GM12801 (cell line): ENCODE results near the gene AOPEP.

ENCODE experiments used
- TF ChIP-seq, protein P1 (sequence below): IDR thresholded peaks from one replicate; pipeline ENCODE4 v1.5.1; 2011; ENCODE audit warnings: control low read depth; ENCODE audit not compliant: insufficient read length; ENCODE audit errors: extremely low read depth

The AOPEP gene

DNA sequence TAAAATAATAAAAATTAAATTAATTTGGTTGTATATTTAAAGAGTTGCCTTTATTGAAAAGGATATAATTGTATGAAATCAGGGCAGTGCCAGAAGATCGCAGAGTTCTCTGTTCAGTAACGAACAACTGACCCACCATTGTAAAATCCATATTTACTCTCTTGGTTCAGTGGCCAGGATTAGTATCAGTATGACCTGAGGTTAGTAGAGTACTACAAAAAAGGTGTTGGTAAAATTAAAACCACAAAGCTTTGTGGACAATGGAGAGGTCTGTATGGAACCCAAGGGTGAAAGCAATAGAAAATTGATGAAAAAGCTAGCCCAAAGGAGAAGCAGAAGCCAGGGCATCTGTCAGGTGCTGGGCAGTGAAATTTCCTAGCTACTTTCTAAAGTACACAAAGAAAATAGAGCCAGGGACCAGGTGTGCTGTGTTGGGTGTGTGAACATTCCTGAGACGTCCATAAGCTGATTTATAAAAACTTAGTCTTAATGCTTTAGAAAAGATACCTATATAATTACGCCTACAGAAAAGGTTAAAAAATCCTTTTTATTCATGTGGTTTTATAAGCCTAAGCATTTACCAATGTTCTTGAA, 159.5 kb downstream of the AOPEP start:
- TF ChIP-seq, protein P1, sequence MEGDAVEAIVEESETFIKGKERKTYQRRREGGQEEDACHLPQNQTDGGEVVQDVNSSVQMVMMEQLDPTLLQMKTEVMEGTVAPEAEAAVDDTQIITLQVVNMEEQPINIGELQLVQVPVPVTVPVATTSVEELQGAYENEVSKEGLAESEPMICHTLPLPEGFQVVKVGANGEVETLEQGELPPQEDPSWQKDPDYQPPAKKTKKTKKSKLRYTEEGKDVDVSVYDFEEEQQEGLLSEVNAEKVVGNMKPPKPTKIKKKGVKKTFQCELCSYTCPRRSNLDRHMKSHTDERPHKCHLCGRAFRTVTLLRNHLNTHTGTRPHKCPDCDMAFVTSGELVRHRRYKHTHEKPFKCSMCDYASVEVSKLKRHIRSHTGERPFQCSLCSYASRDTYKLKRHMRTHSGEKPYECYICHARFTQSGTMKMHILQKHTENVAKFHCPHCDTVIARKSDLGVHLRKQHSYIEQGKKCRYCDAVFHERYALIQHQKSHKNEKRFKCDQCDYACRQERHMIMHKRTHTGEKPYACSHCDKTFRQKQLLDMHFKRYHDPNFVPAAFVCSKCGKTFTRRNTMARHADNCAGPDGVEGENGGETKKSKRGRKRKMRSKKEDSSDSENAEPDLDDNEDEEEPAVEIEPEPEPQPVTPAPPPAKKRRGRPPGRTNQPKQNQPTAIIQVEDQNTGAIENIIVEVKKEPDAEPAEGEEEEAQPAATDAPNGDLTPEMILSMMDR: no peak

DNA sequence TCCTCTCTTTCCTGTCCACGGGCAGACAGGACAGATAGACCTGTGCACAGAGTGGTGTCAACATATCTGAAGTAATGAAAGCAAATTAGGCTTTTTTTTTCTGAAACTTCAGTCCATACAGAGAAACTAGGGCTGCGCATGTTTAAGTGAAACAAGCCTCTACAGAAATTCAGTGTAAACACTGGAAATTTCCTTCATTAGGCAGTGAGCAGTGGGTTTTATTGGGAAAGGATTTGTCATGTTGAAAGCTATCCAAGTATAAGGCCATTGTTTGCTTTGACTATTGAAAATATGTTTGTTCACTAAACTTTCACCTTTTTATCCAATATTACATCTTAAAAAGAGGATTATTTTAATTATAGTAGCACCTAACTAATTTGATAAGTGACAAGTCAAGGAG, 161.2 kb downstream of the AOPEP start:
- TF ChIP-seq, protein P1: no peak

DNA sequence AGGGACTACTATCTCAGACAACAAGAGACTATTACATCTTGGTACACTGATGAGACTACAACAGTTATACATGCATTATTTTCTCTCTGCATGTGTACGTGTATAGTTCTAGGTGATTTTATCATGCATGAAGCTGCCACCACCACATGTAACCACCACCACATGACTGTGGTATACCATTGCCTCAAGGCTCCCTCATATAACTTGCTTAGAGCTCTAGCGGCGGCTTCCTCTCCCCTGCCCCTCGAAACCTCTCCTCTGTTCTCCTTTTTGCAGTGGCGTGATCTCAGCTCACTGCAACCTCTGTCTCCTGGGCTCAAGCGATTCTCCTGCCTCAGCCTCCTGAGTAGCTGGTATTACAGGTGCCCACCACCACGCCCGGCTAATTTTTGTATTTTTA, 162.3 kb downstream of the AOPEP start:
- TF ChIP-seq, protein P1: no peak

DNA sequence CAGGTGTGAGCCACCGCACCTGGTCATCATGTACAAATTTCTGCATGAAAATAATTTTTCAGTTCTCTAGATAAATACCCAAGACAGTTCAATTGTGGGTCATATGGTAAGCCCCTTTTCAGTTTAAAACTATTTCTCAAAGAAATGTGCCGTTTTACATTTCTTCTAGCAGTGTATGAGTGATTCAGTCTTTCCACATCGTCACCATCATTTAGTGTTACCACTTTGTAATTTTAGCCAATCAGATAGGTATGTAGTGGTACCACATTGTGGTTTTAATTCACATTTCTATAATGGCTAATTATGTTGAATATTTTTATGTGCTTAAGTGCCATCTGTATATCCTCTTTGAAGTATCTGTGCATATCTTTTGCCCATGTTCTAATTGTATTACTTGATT, 163.1 kb downstream of the AOPEP start:
- TF ChIP-seq, protein P1: no peak

DNA sequence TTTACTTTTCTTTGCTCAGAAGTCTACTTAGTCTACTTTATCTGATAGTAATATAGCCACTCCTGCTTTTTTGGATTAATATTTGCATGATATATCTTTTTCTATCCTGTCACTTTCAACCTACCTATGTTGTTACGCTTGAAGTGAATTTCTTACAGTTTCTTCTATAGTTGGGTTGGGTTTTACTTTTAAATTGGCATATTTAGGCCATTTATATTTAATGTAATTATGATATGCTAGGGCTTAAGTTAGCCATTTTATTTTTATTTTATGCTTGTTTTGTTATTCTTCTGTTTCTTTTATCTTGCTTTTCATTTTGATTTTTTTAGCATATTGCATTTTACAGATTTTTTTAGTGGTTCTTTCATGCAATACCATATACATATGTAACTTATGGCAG, 164.7 kb downstream of the AOPEP start:
- TF ChIP-seq, protein P1: no peak

DNA sequence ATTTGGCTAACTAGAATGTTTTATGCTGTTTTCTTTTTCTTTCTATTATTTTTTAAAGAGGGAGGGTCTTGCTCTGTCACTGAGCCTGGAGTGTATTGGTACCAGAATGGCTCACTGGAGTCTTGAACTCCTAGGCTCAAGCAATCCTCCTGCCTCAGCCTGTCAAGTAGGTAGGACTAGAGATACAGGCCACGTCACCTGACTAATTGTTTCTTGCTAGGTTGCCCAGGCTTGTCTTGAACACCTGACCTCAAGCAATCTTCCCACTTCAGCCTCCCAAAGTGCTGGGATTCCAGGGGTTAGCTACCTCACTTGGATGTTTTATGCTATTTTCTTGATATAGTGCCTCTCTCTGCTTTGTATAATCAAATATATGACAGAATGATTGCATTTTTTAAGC, 166.2 kb downstream of the AOPEP start:
- TF ChIP-seq, protein P1: no peak

DNA sequence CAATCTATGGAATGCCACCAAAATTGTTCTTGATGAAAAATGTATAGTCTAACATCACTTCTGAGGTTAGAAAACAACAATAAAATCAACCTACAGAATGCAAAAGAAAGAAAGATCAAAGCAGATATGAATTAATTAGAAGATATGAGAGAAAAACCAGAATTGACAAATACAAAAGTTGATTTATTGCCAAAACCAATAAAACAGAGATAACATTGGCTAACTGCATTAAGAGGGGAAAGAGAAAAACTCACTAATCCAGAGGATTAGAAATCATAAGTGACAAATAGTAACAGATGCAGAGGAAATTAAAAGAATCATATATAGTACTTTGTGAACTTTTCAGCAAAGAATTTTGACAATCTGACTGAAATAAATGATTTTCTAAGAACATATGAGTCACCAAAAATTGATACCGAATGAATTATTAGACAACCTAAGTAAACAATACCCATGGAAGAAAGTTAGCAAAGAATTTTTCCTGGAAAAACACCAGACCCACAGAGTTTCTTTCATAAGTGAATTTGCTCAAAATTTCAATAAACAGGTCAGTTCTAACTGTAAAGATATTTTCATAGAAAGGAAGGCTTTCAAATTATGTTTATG, 167.7 kb downstream of the AOPEP start:
- TF ChIP-seq, protein P1: no peak

DNA sequence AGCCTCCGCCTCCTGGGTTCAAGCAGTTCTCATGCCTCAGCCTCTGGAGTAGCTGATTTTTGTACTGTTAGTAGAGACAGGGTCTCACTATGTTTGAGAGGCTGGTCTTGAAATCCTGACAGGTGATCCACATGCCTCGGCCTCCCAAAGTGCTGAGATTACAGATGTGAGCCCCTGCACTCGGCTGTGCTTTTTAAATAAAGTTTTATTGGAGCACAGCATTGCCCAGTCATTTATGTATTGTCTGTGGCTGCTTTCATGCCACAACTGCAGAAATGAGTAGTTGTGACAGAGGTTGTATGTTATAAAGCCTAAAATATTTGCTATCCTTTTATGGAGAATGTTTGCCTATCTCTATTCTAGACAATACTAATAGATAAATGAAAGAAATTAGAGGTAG, 169.2 kb downstream of the AOPEP start:
- TF ChIP-seq, protein P1: no peak
